A375 (cell line): Measurements from ENCODE around the gene ACSM5. TPM values are rescaled to one million over a fixed set of nuclear protein-coding genes. Genes with fewer than 3 reads are reported as not detected.

ENCODE experiments used
- total RNA-seq: library from RNA; depleted of rRNA; stranded (reverse); fragments of >200 nt; shearing (Covaris generic); gene quantifications from 2 replicates; pipeline ENCODE4 v1.2.3, GENCODE V29; 2014; rRNA removed

The ACSM5 gene
- total RNA-seq: 0.34 and 0.40 TPM in 2 replicates

GRCh38 chr16:20409398-20410120 is at the start of gene ACSM5:
TSS of gene ACSM5 (plus strand) at chr16:20409534. CDS start at chr16:20411485, 1,951 bp downstream.

GRCh38 chr16:20404637-20405036 is 4.7 kb upstream of the ACSM5 start, which contains the start of gene PDILT:
TSS of gene PDILT (minus strand) at chr16:20404737. CDS start at chr16:20399300, 5,437 bp downstream.

GRCh38 chr16:20451364-20451763 is 42.0 kb downstream of the ACSM5 start, which contains the start of gene ACSM2A:
TSS of gene ACSM2A (plus strand) at chr16:20451521. CDS start at chr16:20460115, 8,594 bp downstream.

Other genes with a start within 250 kb of the ACSM5 start
- not detected in 2 replicates for gene GP2, start 82.0 kb upstream of the ACSM5 start, total RNA-seq
- not detected in 2 replicates for gene UMOD, start 56.8 kb upstream of the ACSM5 start, total RNA-seq
- not detected in 2 replicates for gene PDILT, start 4.8 kb upstream of the ACSM5 start, total RNA-seq
- not detected in 2 replicates for gene ACSM2A, start 42.0 kb downstream of the ACSM5 start, total RNA-seq
- gene ACSM2B, start 166.8 kb downstream of the ACSM5 start, total RNA-seq: not detected in 2 replicates